OCI-LY7 (cell line): ENCODE results near the gene TMEM61.

Source experiments
- EZH2phosphoT487 ChIP-seq: fragments of 200-600 bp; sonication (generic); IDR thresholded peaks from 2 replicates; pipeline ENCODE4 v1.6.1; 2018; ENCODE audit warnings: low read depth, borderline replicate concordance, mild to moderate bottlenecking, mixed run types, antibody characterized with exemption, low read length, moderate library complexity, mixed read lengths
- TF ChIP-seq, protein P1 (sequence below): fragments of 200-600 bp; sonication (generic); conservative IDR thresholded peaks from 2 replicates; pipeline ENCODE4 v1.5.1; 2014; ENCODE audit warnings: mild to moderate bottlenecking, antibody characterized with exemption, low read length, moderate library complexity, mixed read lengths

DNA sequence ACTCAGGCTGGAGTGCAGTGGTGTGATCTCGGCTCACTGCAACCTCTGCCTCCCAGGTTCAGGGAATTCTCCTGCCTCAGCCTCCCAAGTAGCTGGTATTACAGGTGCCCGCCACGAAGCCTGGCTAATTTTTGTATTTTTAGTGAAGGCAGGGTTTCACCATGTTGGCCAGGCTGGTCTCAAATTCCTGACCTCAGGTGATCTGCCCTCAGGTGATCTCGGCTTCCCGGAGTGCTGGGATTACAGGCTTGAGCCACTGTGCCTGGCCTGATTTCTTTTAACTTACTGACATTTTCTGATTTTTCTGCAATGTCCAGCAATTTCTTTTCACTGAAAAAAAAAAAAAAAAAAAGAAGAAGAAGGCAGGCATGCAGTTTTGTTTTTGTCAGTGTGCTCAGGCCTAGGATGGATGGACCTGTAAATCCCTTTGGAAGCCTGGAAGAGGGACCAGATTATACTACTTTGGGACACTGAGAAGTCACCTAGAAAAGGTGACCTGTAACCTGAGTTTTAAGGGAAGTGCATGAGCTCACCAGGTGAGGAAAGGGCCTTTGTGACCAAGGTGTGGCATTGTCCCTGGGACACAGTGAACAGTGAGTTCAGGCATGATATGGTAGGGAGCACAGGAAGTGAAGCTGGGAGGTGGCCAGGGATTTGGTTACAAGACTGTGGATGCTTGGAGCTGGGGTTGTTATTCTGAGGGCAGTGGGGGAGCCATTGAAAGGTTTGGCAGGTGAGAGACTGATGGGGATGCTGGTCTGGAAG lies 2.7 kb upstream of the TMEM61 start:
- TF ChIP-seq, protein P1, sequence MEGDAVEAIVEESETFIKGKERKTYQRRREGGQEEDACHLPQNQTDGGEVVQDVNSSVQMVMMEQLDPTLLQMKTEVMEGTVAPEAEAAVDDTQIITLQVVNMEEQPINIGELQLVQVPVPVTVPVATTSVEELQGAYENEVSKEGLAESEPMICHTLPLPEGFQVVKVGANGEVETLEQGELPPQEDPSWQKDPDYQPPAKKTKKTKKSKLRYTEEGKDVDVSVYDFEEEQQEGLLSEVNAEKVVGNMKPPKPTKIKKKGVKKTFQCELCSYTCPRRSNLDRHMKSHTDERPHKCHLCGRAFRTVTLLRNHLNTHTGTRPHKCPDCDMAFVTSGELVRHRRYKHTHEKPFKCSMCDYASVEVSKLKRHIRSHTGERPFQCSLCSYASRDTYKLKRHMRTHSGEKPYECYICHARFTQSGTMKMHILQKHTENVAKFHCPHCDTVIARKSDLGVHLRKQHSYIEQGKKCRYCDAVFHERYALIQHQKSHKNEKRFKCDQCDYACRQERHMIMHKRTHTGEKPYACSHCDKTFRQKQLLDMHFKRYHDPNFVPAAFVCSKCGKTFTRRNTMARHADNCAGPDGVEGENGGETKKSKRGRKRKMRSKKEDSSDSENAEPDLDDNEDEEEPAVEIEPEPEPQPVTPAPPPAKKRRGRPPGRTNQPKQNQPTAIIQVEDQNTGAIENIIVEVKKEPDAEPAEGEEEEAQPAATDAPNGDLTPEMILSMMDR = no peak
- TF ChIP-seq EZH2phosphoT487 = no peak
